NOMO-1 (cell line): ENCODE results near the gene DCLRE1B.
A peak's percentile ranks its signal among the peaks of the same experiment; 100 is the strongest.

Experiments used
- DNase-seq, 2 experiments: peaks; one replicate each; lab custom pipeline; 2025; ENCODE audit not compliant: unreplicated experiment in 2 of 2; lab: John Stamatoyannopoulos, UW

DCLRE1B gene

DNA sequence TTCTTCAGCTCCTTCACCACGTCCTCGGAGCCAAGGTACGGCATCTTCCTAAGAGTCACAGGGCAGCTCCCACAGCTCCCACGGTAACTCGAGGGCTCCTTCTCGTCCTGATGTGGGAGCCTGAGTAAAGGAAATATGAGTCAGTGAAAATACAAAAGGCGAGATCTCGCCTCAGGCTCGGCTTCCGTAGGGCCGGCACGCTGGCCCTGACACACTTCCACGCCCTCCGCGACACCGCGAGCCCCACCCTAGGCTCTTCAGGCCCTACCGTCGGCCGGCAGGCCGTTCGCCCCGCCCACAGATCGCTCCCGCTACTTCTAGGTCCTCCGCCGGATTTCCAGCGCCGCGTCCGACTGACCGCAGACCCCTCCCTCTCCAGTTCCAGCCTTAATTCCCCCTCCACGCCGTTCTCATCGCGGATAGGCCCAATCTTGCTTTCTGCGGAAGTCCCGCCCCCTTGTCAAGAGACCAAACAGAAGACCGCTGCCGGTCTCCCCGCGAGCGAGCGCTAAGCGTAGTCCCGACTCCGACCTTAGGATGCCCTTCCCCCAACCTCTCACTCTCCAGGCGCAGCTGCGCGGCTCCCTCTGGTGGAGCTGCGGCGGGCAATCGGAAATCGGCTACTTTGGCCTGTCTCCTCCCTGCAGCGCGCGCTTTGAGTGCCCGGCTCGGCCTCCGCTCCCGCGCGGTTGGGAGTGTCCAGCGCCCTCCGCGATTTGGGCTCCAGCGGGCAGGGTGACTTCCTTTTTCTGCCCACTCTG, at the start of gene DCLRE1B, which contains the start of gene AP4B1:
Gene DCLRE1B, plus strand, starts transcription at position 653 of the 761 bp plus-strand sequence. CDS start 261 bp downstream, outside the sequence.
Gene AP4B1, minus strand, starts transcription at position 126 of the 761 bp plus-strand sequence. Its CDS starts 82 bp downstream, at position 44.
- peak; percentile 99 to 100 for DNase-seq

DNA sequence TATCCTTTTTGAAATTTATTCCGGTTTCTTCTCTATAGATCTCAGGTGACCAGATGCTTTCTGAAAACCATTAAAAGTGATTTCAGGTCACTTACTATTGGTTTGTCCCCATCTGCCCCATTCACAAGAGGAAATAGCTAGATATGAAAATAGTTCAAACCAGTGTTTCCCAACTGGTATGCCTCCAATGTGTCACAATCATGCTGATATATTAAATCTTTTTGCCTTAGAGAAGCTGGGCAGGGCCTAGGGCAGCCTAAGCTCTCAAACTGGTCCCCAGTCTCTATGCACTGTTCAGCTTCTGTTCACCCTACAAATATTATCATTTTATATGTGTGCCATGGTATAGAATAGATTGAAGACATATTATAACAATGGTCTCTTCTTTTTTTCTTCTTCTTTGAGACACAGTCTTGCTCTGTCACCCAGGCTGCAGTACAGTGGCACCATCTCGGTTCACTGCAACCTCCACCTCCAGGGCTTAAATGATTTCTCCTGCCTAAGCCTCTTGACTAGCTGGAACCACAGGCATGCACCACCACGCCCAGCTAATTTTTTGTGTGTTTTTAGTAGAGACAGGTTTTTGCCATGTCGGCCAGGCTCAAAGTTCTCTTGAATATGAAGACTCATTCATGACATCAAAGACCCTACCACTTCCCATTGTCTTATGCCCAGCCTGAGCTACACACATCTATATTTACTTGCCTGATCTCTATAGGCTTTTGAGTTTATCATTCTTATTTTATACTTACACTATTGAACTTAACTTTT, 49.3 kb upstream of the DCLRE1B start:
- DNase-seq, result peak; percentile 77 to 85

DNA sequence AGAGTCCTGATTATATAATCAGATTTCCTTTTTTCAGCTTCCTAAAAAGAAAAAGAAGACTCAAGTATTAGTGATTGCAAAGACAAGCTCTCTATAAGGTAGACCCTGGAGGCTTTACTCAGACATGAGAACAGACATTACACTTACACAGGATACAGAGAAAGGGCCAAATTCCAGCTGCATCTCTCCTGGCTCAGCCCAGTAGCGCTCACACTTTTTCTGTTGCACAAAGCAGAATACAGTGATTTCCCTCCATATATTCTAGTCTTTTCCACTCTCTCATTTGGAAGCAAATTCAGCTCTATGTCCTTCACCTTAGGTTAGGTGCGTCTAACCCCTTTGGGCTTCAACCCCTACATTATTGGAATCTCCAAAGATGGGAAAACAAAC, 48.7 kb upstream of the DCLRE1B start:
- DNase-seq, result no peak

DNA sequence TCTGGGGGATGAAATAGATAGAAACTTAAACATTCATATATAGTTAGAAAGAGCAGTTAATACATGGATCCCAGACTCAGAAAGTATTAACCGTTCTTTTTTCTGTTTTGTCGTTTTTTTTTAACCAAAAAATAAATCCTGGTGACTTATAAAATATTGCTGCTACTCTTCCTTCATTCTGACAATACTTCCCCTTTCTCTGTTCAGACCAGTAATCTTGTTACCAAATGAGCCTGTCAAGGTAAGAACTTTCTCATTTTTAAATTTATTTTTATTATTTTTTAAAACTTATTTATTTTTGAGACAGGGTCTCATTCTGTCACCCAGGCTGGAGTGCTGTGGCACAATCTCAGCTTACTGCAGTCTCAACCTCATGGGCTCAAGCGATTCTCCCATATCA, 47.4 kb upstream of the DCLRE1B start:
- peak in 1 of 2 experiments; percentile 67 for DNase-seq

DNA sequence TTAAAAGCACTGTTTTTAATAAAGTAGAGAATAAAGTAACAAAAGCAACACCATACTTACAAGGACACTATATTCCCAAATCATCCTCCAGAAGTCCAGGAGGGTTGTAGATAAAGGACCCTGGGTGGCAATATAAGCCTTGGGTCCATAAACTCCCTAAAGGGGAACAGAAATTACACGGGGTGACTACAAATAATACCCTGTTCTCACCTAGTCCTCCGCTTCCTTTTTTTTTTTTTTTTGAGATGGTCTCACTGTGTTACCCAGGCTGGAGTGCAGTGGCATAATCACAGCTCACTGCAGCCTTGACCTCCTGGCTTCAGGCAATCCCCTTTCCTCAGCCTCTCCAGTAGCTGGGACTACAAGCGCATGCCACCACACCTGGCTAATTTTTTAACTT, 46.7 kb upstream of the DCLRE1B start:
- DNase-seq, result peak; percentile 30 to 70

DNA sequence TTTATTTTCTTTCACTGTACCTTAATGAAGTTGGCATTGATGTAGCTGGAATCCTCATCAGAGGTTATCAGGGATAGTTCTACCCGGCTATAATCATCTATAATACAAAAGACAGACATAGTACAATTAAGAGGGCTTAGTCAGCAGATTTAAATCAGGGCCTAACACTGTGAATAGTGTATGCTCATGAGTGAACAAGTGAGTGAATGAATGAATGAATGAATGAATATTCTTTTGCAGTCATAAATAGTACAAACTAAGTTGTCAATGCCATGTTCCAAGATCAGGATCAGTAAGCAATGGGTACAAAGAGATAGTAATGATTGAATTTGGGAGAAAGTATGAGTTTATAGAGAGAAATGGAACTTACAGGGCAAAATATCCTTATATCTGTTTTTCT, 46.1 kb upstream of the DCLRE1B start:
- DNase-seq, result no peak

DNA sequence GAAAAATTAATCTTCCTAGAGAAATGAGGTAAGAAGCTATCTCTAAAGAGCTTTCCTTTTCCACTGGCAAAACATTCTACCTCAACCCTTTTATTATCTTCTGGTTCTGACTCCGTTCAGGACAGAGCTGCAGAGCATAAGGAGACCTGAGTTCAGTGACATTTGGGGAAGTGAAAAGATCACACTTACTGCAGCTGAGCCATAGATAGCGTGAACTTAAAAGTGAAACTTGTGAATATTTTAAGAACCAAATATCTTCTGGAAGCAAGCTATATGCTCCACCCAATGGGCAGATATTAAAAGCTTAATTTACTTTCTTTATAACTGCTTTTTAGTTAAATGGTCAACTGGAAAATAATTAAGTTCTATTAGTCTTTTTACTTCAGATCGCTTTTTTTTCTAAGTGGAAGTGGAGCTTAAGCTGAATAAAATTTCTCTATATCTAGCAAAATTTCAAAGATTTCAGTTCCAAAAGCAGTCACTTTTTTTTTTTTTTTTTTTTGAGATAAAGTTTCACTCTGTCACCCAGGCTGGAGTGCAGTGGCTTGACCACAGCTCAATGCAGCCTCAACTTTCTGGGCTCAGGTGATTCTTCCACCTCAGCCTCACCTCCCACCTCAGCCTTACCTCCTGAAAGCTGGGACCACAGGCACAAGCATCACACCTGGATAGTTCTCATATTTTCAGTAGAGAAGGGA, 45.5 kb upstream of the DCLRE1B start:
- peak; percentile 35 to 83 for DNase-seq

DNA sequence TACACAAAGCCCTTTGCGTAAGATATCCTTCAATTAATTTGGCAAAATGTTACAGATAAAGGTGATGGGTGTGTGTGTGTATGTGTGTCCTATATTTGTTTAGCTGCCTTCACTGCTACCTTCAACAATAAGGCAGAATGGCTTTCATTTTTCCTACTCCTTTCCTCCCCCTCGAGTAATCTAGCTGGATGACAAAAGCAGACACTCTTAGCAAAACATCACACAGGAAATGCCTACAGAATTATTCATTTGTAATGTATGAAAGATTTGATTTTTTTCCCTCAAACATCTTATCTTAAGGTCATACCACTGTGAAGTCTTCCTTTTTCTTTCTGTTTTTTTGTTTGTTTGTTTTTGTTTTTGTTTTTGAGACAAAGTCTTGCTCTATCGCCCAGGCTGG, 44.2 kb upstream of the DCLRE1B start:
- no peak for DNase-seq

DNA sequence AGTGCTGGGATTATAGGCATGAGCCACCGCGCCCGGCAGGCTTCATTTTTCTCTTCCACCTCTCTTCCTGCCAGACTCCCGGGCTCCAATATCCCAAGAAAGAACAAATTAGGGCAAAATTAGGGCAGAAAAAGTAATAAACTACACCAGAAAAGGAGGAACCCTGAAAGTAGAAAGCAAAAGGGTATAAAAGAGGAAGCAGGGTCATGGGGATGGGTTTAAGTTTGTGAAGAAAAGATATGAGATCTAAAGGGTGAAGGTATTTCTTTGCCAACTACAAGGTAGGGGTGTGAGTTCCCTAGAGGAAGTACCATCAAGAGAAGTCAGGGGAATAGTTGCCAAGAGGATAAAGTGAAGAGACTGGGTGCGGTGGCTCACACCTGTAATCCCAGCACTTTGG, 43.5 kb upstream of the DCLRE1B start:
- DNase-seq, result peak; percentile 36 to 42

DNA sequence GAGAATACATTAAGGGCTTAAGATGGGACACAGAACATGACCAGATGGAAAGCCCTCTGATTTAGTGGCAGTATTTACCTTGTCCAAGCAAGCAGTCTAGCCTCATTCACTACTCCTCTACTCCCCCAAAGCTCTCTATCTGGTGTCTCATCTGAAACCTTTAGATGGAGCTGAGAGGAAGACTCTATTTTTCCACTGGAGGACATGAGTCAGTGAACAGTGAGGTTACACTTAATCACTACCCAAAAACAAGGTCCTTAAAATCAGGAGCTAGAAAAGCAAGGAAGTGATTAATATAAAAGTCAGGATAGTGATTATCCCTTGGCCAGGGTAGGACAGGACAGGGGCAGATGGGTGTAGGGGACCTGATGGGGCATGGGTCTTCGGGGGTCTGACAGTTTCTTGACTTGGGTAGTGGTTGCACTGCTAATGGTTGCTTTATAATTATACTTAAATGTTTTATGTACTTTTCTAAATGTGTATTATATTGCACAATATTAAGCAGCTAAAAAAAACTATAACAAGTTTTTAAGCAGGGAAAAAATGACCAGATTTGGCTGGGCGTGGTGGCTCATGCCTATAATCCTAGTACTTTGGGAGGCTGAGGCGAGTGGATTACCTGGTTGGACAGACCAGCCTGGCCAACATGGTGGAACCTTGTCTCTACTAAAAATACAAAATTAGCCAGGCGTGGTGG, 36.6 kb upstream of the DCLRE1B start:
- DNase-seq, result no peak

DNA sequence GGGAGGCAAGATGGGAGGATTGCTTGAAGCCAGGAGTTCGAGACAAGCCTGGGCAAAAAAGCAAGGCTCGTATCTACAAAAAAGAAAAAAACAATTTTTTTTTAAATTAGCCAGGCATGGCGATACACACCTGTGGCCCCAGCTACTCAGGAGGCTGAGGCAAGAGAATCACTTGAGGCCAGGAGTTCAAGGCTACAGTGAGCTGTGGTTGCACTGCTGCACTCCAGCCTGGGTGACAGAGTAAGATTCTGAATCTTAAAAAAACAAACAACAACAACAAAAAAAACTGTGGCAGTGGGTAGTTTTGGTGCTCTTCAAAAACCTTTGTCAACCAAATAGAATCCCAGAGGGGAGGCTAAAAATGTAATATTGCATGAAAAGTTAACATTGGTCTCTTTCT, 34.3 kb upstream of the DCLRE1B start:
- DNase-seq, result no peak

DNA sequence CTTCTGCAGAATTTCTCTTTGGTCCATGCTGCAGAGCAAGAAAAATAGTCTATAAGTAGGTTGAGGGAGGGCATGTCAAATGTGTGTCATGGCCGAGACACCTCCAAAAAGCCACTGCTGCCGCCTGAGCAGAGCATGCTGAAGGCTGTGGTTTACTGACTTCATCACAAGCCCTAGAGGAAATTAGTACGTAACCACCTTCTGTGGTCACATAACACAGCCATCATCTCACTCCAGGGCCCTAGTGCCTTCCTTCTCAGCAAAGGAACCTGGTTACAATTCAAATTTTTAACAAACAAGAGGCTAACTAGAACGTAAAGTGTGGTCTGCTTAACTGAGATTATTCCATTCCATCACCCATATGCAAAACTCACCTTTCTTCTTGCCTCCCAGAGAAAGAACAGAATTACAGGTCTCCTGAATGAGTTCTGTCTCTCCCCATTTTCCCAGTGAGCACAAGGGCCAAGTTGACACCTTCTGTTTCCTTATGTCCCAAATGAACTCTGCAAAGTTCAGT, 33.5 kb upstream of the DCLRE1B start, which contains the start of gene PTPN22:
Gene PTPN22, minus strand, starts transcription at position 116 of the 517 bp plus-strand sequence.
- DNase-seq, result peak; percentile 81 to 97

DNA sequence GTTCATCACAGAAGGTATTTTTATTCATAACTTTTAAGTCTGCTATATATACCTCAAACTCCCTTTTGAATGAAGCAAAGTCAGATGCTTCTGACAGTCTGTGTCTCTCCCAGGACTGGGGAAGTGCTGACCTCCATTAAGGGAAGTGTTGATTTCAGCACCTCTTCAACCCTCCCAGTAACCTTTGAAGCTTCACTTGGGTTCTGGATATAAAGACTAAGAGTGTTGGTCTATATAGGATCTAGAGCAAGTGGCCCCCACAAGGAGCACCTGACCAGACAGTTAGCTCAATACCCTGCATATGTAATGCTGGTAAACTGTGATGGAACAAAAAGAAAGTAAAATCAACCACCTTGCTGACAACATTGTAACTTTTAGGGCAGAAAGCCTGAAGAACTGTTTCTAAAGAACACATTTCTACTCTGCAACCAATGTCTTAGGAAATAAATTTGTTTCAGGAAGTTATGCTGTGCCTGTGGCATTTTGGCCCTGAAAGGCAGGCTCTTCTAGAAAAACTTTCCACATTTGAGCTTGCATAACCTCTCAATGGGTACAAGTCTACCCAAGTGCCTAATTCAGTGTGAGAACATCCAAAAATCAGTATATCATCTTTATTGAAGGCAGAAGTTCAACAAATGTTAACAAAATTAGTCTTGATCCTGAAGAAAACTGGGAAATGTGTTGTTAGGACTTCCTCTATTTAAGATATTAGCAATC, 32.7 kb upstream of the DCLRE1B start:
- peak; percentile 72 to 73 for DNase-seq

DNA sequence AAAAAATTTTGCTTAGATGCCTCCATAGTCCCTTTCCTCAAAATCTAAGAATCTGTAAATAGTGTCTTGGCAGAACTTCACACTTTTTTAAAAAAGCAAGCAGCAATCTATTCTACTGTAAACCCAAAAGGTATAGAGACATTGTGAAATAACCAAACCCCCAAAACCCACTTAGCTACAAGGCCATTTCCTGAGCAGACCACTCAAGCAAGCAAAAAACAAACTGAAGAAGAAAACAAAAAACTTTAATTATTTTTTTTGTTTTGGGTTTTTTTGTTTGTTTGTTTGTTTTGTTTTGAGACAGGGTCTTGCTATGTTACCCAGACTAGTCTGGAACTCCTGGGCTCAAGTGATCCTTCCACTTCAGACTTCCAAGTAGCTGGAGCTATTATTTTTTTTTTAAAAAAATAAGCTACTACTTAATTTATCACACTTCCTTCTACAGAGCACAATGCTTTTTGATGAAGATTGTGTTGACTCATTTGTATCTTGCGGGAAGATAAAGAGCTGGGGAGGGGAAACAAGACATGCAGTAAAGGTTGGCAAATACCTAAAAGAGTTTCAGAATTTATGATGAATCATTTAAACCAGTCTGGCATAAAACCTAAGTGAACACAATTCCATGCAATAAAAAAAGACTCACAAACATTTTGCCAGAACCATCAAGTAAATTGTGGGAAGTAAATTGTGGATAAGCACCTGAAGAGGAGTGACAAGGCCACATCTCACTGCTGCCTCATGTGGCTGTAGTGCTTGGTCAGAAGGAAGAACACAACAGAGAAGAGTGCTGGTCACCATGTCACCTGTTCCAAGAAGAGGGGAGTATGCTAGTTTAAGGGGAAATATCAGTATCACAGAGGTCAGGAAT, 30.9 kb upstream of the DCLRE1B start:
- DNase-seq, result peak; percentile 36 to 90

DNA sequence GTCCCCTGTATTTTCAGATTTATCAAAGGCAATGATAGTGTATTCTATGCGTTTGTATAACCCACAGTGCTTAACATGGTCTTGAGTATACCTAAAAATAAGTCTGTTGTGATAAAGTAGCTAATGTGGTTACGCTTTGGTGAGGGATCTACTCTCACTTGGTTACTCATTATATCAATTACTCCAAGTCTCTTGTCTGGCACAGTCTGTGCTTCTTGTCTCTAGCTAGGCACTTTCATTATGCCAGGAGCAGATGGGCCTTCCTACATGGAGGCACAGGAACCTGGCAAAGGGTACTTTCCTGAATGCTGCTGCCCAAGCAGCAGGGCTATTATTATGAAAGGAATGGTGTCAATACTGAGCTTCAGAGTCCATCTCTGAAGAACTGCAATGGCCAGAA, 29.4 kb upstream of the DCLRE1B start:
- no peak for DNase-seq

DNA sequence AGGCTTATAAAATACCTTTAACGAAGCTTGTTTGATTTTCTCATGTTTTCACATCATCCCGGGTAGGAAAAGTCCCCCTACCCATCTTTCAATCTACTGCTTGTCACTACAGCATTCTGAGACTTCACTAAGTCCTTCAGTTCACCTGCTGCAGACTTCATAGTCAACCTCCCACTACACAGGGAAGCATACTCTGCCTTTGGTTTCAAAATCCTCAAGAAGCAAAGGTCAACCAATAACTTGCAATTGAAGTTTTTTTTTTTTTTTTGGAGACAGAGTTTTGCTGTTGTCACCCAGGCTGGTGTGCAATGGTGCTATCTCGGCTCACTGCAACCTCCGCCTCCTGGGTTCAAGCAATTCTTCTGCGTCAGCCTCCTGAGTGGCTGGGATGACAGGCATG, 28.9 kb upstream of the DCLRE1B start:
- DNase-seq, result no peak

DNA sequence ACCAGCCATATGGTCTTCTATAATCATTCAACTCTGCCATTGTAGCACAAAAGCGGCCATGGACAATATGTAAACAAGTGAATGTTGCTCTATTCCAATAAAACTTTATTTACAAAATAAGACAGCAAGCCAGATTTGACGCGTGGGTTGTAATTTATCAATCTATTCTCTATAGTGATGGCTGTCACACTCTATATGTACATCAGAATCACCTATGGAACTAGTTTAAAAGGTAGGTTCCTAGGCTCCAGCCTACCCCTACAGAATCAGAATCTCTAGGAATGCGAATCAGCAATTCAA, 25.4 kb upstream of the DCLRE1B start:
- no peak for DNase-seq

DNA sequence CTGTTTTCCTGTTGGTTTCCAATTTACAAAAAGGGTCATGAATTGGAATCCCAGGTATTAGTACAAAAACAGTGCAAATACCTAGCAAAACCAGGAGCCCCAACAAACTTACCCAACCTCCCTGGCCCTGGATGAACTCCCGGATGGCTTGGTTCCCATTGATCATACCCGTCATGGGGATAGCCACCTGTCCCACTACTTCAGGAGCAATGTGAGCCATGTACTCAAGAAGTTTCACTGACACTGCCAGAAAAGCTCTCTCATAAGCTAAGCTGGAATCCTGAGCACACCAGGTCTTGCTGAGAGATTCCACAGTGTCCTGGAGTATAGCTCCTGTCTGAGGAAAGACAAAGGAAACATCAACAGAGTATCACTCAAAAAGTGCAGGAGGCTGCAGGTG, 23.5 kb upstream of the DCLRE1B start:
- DNase-seq, result no peak
